Iris pigment epithelial cell (primary cell): Measurements from ENCODE around the gene SF3B6.
A peak's percentile ranks its signal among the peaks of the same experiment; 100 is the strongest.
"Not testable (repeated sequence)": the region's sequence is repeated elsewhere in the genome, so short reads cannot be mapped to it uniquely, and the experiment has no call there.

Source experiments
- DNase-seq: peaks from one replicate; pipeline ENCODE4 v3.0.0-alpha.2; 2011; ENCODE audit warnings: low read depth

SF3B6 gene

GRCh38 chr2:24075915-24076848, at the start of gene SF3B6:
Gene SF3B6, minus strand, starts transcription at chr2:24076326. Its CDS starts 97 bp downstream, at chr2:24076229.
- peak; percentile 100 for DNase-seq

DNA sequence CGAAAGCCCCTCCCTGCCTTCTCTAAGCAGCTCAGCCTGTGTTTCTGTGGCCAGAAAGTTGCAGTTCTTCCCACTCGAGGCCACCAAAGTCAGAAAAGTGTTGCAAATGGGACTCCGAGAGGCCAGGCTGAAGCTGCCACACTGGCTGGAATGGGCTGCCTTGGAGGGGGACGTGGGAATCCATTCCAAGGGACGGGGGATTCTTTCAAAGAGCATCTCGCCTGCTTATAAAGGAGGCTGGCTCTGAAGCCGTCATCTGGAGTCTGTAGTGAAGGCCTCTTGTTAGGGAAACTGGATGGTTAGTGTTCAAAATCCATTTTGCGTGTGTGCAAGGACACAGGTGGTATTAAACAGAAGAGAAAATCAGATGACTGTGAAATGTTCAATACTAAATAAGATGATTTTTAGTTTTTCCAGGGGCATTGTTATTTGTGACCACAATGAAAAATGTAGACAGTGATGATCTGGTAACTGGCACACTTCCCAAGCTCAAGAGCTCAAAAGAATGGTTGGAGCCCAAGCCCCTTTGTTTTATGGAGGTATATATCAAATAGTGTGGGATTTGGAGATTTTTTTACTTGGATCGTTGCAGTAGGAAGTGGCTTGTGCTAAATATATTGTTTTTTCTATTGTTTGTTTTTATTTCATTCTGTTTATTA, 47.9 kb upstream of the SF3B6 start:
- peak; percentile 44 for DNase-seq

DNA sequence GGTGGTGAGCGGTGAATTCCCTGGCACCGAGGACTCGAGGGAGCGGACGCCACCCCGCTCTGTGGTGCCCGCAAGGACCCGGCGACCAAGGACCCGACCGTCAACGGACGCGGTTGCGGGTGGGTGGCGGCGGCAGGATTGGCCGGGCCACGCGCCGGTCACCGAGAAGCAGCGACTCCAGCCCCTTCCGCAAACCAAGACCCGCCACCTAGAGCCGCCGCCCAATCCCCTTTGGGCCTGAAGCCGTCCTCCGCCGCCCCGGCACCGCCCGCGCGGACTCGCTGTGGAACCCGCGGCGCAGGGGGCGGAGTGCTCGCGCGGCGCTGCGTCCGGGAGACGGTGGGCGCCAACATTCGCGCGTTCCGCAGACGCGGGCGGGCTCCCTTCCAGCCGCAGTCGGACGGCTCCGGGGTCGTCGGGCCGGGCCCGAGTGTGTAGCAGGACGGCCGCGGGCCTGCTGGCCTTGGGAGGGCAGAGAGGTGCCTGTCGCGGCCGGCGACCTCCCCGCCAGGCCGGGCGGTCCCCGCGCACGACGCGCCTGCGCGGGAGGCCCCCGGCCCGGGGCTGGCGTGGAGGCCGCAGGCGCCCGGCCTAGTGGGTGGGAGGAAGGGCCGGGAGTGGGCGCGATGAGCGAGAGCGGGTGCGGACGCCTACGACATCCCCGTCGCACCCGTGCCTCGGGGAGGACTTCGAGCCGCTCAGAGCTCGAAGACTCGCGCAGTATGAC, 47.2 kb upstream of the SF3B6 start, which contains the start of the genes FAM228B and PFN4:
Gene FAM228B (plus strand): TSS at position 275 of the 727 bp plus-strand sequence. CDS start 893 bp downstream, outside the sequence.
Gene PFN4 (minus strand): TSS at position 140 of the 727 bp plus-strand sequence. CDS start 799 bp downstream, outside the sequence.
- peak; percentile 87 for DNase-seq

- peak; percentile 9 for DNase-seq
These were observed 46.5 kb upstream of the SF3B6 start for GRCh38 chr2:24122366-24123194.

DNA sequence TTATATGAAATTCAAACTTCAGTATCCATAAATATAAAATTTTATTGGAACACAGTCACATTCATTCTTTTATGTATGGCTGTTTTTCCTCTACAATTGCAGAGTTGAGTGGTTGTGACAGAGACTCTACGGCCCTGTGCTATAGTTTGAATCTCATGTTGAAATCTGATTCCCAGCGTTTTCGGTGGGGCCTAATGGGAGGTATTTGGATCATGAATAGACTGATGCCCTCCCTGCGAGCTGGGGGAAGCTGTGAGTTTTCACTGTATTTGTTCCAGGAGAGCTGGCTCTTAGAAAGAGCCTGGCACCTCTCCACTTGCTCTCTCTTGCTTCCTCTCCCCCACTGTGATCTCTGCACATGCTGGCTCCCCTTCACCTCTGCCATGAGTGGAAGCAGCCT, 45.3 kb upstream of the SF3B6 start:
- DNase-seq, result no peak

DNA sequence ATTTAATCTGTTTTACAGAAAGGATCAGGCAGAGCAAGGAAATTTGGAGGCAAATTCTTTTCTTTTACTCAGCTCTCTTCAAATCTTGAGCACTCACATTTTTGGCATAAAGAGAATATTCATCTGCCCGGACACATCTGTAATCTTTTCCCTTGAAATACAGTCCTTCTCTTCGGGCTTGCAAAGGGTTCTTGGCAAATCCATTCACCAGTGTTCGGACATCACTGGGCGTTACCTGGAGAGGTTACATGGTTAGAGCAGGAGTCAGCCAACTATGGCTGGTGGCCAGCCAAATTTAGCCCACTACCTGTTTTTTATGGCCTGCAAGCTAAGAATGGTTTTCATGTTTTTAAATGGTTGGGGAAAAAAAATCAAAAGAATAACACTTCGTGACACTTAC, 44.9 kb upstream of the SF3B6 start:
- DNase-seq, result no peak

GRCh38 chr2:24117902-24118301, 41.8 kb upstream of the SF3B6 start:
- DNase-seq, result no peak

DNA sequence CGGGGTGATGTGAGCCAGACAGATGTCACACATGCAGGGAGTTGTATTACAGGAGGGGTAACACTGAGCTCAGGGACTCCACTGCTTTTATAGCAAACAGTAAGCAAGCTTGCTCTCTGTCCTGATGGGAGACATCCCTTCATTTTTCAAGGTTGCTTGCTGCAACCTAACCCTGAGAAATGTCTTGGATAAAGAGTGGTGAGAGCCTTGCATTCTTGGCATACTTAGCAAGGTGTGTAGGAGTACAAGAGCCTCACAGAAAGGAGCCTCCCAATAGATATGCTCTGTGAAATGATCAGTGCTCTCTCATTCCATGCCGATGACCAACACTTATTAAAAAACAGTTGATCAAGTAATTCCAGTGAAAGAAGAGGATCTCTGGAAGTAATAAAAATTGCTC, 38.9 kb upstream of the SF3B6 start:
- peak; percentile 31 for DNase-seq

DNA sequence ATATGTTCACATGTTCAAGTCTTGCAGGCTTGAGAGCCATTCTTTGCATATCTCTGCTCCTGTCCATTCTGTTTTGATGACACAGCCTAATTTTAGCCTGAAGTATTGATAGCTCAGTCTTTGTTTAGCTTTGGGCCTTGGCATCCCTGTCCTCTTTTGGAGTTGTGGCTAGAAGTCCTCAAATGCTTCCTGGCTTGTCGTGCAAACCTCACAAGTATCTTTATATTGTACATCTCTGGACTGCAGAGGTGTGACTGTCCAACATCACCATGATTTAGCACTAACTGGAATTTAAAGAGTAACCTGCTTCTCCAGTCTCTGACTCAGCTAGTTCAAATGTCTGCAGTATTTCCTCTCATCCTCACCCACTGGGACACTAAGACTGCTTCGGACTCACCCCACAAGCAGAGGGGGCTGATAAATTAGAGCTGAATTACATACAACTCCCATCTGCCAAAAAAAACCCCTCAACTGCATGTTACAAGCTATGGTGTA, 35.3 kb upstream of the SF3B6 start:
- peak; percentile 57 for DNase-seq

GRCh38 chr2:24110660-24111303, 34.7 kb upstream of the SF3B6 start:
- DNase-seq, result no peak

DNA sequence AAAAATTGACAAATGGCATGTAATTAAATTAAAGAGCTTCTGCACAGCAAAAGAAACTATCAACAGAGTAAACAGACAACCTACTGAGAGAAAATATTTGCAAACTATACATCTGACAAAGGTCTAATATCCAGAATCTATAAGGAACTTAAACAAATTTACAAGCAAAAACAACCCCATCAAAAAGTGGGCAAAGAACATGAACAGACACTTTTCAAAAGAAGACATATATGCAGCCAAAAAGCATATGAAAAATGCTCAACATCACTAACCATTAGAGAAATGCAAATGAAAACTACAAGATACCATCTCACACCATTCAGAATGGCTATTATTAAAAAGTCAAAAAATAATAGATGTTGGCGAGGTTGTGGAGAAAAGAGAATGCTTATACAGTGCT, 33.3 kb upstream of the SF3B6 start:
- not testable (repeated sequence) for DNase-seq

DNA sequence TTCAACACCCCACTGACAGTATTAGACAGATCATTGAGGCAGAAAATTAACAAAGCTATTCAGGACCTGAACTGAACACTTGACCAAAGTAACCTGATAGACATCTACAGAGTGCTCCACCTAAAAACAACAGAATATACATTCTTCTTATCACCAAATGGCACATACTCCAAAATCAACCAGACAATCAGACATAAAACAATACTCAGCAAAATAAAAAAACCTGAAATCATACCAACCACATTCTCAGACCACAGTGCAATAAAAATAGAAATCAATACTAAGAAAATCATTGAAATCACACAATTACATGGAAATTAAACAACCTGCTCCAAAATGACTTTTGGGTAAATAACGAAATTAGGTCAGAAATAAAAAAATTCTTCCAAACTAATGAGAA, 31.2 kb upstream of the SF3B6 start:
- DNase-seq, result no peak

DNA sequence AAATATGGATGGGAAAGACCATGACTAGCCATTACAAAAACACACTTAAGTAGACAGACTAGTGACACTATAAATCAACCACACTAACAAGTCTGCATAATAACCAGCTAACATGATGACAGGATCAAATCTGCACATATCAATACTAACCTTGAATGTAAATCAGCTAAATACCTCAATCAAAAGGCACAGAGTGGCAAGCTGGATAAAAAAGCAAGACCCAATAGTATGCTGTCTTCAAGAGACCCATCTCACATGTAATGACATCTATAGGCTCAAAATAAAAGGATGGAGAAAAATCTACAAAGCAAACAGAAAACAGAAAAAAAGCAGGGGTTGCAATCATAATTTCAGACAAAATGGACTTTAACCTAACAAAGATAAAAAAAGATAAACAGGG, 30.7 kb upstream of the SF3B6 start:
- no peak for DNase-seq

DNA sequence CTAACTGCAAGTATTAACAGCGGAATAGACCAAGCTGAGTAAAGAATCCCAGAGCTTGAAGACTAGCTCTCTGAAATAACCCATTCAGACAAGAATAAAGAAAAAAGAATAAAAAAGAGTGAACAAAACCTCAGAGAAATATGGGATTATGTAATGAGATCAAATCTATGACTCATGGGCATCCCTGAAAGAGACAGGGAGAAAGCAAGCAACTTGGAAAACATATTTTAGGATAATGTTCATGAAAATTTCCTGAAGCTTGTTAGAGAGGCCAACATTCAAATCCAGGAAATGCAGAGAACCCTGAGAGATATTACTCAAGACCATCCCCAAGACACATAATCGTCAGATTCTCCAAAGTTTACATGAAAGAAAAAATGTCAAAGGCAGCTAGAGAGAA, 29.7 kb upstream of the SF3B6 start:
- DNase-seq, result peak; percentile 28

DNA sequence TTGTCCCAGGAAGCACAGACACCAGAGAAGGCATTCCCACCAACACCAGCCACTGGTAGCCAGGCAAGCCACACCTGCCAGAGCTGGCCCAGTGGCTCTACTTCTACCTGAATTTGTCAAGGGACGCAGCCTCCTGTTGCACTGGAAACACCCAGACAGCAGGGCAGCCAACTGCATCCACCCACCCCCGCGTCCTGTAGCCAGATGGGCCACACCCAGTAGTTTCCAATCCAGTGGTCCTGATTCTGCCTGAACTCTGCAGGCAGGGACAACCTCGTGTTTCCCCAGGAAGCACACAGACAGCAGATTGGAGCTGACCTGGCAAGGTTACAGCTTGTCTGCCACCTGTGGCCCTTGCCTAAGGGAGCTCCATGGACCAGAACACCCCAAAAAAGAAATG, 28.8 kb upstream of the SF3B6 start:
- DNase-seq, result no peak

GRCh38 chr2:24104110-24104650, 28.1 kb upstream of the SF3B6 start:
- no peak for DNase-seq

- no peak for DNase-seq
These were observed 26.6 kb upstream of the SF3B6 start for GRCh38 chr2:24102677-24103076.

GRCh38 chr2:24101992-24102391, 25.9 kb upstream of the SF3B6 start:
- DNase-seq, result no peak

- DNase-seq, result not testable (repeated sequence)
These were observed 24.6 kb upstream of the SF3B6 start for GRCh38 chr2:24100732-24101131.

GRCh38 chr2:24095171-24095677, 19.1 kb upstream of the SF3B6 start:
- not testable (repeated sequence) for DNase-seq
